Body of pancreas (tissue), 4 donors: Measurements from ENCODE around the gene ARL8B. TPM values are rescaled to one million over a fixed set of nuclear protein-coding genes. Genes with fewer than 3 reads are reported as not detected.

Experiments used
- ATAC-seq: fragments of 150-250 bp; one replicate; pipeline ENCODE4 v1.9.1; 2016
- DNase-seq, 4 donors: peaks; one replicate each; pipeline ENCODE4 v3.0.0-alpha.2; 2019
- H3K27ac ChIP-seq, 4 donors: fragments of 200-600 bp; sonication (generic); 1 replicate in 3 of 4; 2 replicates in 1 of 4; pipeline versions ENCODE4 v1.5.1 to v1.6.1; 2016 to 2019; ENCODE audit warnings: mild to moderate bottlenecking in 1 of 4, mixed read lengths in 1 of 4, moderate library complexity in 1 of 4
- H3K27me3 ChIP-seq, 2 donors: fragments of 200-600 bp; sonication (generic); one replicate each; pipeline ENCODE4 v1.6.0; 2016; ENCODE audit warnings: mild to moderate bottlenecking in 1 of 2
- H3K36me3 ChIP-seq, 2 donors: fragments of 200-600 bp; sonication (generic); replicated peaks in 1 of 2; 2 replicates each; pipeline ENCODE4 v1.5.1; 2016; ENCODE audit warnings: low read depth in 2 of 2; ENCODE audit not compliant: insufficient read depth in 1 of 2
- H3K4me1 ChIP-seq: fragments of 200-600 bp; sonication (generic); one replicate; pipeline ENCODE4 v1.6.0; 2016
- H3K4me3 ChIP-seq, 2 donors: fragments of 200-600 bp; sonication (generic); 1 replicate in 1 of 2; 2 replicates in 1 of 2; pipeline ENCODE4 v1.5.1; 2016 to 2019
- H3K9me3 ChIP-seq, 3 donors: fragments of 200-600 bp; sonication (generic); 1 replicate in 2 of 3; 2 replicates in 1 of 3; pipeline ENCODE4 v1.5.1; 2016
- CTCF ChIP-seq, 7 experiments: fragments of 450-650 bp in 4 of 7; fragments of 200-600 bp in 3 of 7; sonication (generic) in 3 of 7; IDR thresholded peaks; one replicate each; pipeline ENCODE4 v1.5.1; 2016 to 2019; ENCODE audit warnings: antibody characterized with exemption in 7 of 7
- POLR2A ChIP-seq, 3 donors: fragments of 450-650 bp; IDR thresholded peaks; one replicate each; pipeline ENCODE4 v1.6.1; 2016; ENCODE audit warnings: antibody characterized with exemption in 3 of 3, mild to moderate bottlenecking in 2 of 3
- WGBS, 2 donors: methylation state at CpG; one replicate each; pipeline ENCODE4 v1.1.5; 2017; 5-methylcytosine and 5-hydroxymethylcytosine counted together
- intact Hi-C: fragments of 100-400 bp; cut with DNase I; formaldehyde crosslinking; loops from one replicate; pipeline ENCODE4 v1.15.1; 2023
- total RNA-seq, 2 donors: library from RNA; depleted of rRNA; stranded (reverse); fragments of >200 nt; gene quantifications; one replicate each; pipeline ENCODE4 v1.1.0, GENCODE V29; 2016

The ARL8B gene
- total RNA-seq, 2 donors from 2014 or later, result 21.0 to 30.3 TPM

- Histone ChIP-seq H3K36me3 (no peaks in the 10 kb centered on the region), H3K9me3 (no peaks in the 10 kb centered on the region), H3K27ac (no peak overlapping the region), H3K4me1 (peaks cover 6% of the 10 kb centered on the region), H3K27me3 (no peaks in the 10 kb centered on the region), H3K4me3 (no peak overlapping the region)
- 84 to 87% methylated on average over 7 of the region's 7 CpGs for WGBS, 2 donors
- intact Hi-C loops, result no loop called here
- DNase-seq (no peak), ATAC-seq (no peak)
- TF ChIP-seq POLR2A (IDR thresholded peaks at IDR 0.05) (no peak), CTCF (IDR thresholded peaks at IDR 0.05) (no peak)
Measured at GRCh38 chr3:5149306-5149880, 27.3 kb downstream of the ARL8B start.

GRCh38 chr3:5151586-5151985 lies 29.5 kb downstream of the ARL8B start:
- ATAC-seq, result no peak
- Histone ChIP-seq H3K27ac (no peak overlapping the region), H3K4me3 (no peak overlapping the region), H3K36me3 (no peaks in the 10 kb centered on the region), H3K4me1 (no peaks in the 10 kb centered on the region), H3K27me3 (no peaks in the 10 kb centered on the region), H3K9me3 (no peaks in the 10 kb centered on the region)
- intact Hi-C loops, result no loop called here
- TF ChIP-seq POLR2A (IDR thresholded peaks at IDR 0.05) (no peak), CTCF (IDR thresholded peaks at IDR 0.05) (no peak)
- no peak for DNase-seq
- 98 to 99% methylated on average over 6 of the region's 6 CpGs for WGBS, 2 donors

- Histone ChIP-seq H3K4me3 (no peak overlapping the region), H3K9me3 (no peaks in the 10 kb centered on the region), H3K27me3 (no peaks in the 10 kb centered on the region), H3K4me1 (no peaks in the 10 kb centered on the region), H3K36me3 (no peaks in the 10 kb centered on the region), H3K27ac (no peak overlapping the region)
- intact Hi-C loops, result no loop called here
- 82 to 88% methylated on average over 4 of the region's 4 CpGs for WGBS, 2 donors
- TF ChIP-seq CTCF (IDR thresholded peaks at IDR 0.05), result no peak
- no peak for ATAC-seq
- no peak for DNase-seq
Measured at GRCh38 chr3:5153074-5153473, 31.0 kb downstream of the ARL8B start.

- no peak overlapping the region for H3K4me3 ChIP-seq
- no peaks in the 10 kb centered on the region for H3K9me3 ChIP-seq
- no peak overlapping the region for H3K27ac ChIP-seq
- DNase-seq, result no peak
- no peak for ATAC-seq
- intact Hi-C loops, result no loop called here
- TF ChIP-seq CTCF (IDR thresholded peaks at IDR 0.05) (no peak), POLR2A (IDR thresholded peaks at IDR 0.05) (no peak)
- H3K36me3 ChIP-seq, result no peaks in the 10 kb centered on the region
- H3K4me1 ChIP-seq, result no peaks in the 10 kb centered on the region
- no peaks in the 10 kb centered on the region for H3K27me3 ChIP-seq
Measured at GRCh38 chr3:5155241-5155640, 33.1 kb downstream of the ARL8B start.

- intact Hi-C loops, result no loop called here
- Histone ChIP-seq H3K4me1 (peaks cover 20% of the 10 kb centered on the region), H3K27ac (no peak overlapping the region), H3K36me3 (no peaks in the 10 kb centered on the region), H3K9me3 (no peaks in the 10 kb centered on the region), H3K4me3 (no peak overlapping the region), H3K27me3 (no peaks in the 10 kb centered on the region)
- WGBS, 2 donors, result 76 to 84% methylated on average over 3 of the region's 3 CpGs
- DNase-seq (no peak), ATAC-seq (no peak)
- no peak for TF ChIP-seq POLR2A (IDR thresholded peaks at IDR 0.05)
- TF ChIP-seq CTCF (IDR thresholded peaks at IDR 0.05), result no peak
Measured at GRCh38 chr3:5160321-5160720, 38.2 kb downstream of the ARL8B start.
